ENCODE data around the gene RIPOR2. TPM values are rescaled to one million over a fixed set of nuclear protein-coding genes. Genes with fewer than 3 reads are reported as not detected.

Gene RIPOR2
- total and polyA plus RNA-seq, 2 donors (not counting 3 experiments of a cell fraction or from before 2014, with no cell fraction given) = 0.10 TPM; not detected in 1

DNA sequence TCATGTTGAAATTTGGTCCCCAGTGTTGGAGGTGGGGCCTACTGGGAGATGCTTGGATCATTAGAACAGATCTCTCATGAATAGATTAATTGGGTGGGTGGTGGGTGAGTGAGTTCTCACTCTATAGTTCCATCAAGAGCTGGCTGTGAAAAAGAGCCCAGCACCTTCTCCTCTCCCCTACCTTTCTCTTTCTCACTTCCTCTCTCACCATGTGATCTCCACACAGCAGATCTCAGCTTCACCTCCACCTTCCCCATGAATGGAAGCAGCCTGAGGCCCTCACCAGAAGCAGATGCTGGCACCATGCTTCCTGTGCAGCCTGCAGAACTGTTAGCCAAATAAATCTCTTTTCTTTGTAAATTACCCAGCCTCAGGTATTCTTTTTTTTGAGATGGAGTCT, 173.9 kb downstream of the RIPOR2 start:
- dilution Hi-C loops (cut with MboI; ENCODE audit: extremely low pct_ligation_motif_present, low sequenced_read_pairs) = no loop called here
- Histone ChIP-seq H2AFZ (ENCODE audit: low read depth, low read length) (no peak overlapping the region), H3K4me1 (ENCODE audit: control insufficient read depth, extremely low read depth, insufficient read depth, low read length) (no peaks in the 10 kb centered on the region)

More for the DNA sequence above, 173.9 kb downstream of the RIPOR2 start:
- ChIA-PET CTCF (interaction anchor here (2.4 kb wide), 1 partner anchor 178 kb away, joined by 8 read pairs; no protein-coding TSS in a partner anchor), POLR2A (no interaction called here)
- intact Hi-C loops (cut with micrococcal nuclease) = no loop called here
- no peak overlapping the region for H3K4me3 ChIP-seq (replicated peaks in 1 of 3; ENCODE audit: insufficient read depth in 1 of 3, low read depth in 1 of 3, low read length in 3 of 3)
- H3K9ac ChIP-seq (replicated peaks; ENCODE audit: extremely low read depth, insufficient read depth, low read length) = no peak overlapping the region
- BruUV-seq (replicated peaks) = no TSS peak
- H3K9me1 ChIP-seq (replicated peaks; ENCODE audit: control insufficient read depth, extremely low read depth, insufficient read depth, low read length) = no peaks in the 10 kb centered on the region
- H3K4me2 ChIP-seq (ENCODE audit: insufficient read depth, low read length) = no peak overlapping the region
- TF ChIP-seq CTCF (IDR thresholded peaks at IDR 0.05; ENCODE audit: extremely low read depth in 1 of 2, insufficient read depth in 1 of 2, low read depth in 1 of 2, low read length in 2 of 2) (no peak), POLR2A (IDR thresholded peaks at IDR 0.05; ENCODE audit: low read depth, low read length) (no peak)
- no peaks in the 10 kb centered on the region for H3K79me2 ChIP-seq (ENCODE audit: control insufficient read depth, insufficient read depth, low read length)
- H3K27me3 ChIP-seq (ENCODE audit: control insufficient read depth in 2 of 2, insufficient read depth in 2 of 2, low read length in 2 of 2) = no peaks in the 10 kb centered on the region
- H3K27ac ChIP-seq (ENCODE audit: insufficient read depth, low read depth, low read length) = no peak overlapping the region
- no peak for DNase-seq (ENCODE audit: low read depth, low spot score)
- no peaks in the 10 kb centered on the region for H4K20me1 ChIP-seq (replicated peaks; ENCODE audit: control insufficient read depth, extremely low read depth, insufficient read depth, low read length)
- FAIRE-seq = no peak
- H3K36me3 ChIP-seq (ENCODE audit: control insufficient read depth in 2 of 2, extremely low read depth in 1 of 2, insufficient read depth in 2 of 2, low read length in 2 of 2) = no peaks in the 10 kb centered on the region
- no peaks in the 10 kb centered on the region for H3K9me3 ChIP-seq (replicated peaks; ENCODE audit: control insufficient read depth, insufficient read depth, low read length)

All from endothelial cell of umbilical vein (primary cell).